Measurements from ENCODE around the gene AKT3. TPM values are rescaled to one million over a fixed set of nuclear protein-coding genes. Genes with fewer than 3 reads are reported as not detected.
"Not testable (repeated sequence)": the region's sequence is repeated elsewhere in the genome, so short reads cannot be mapped to it uniquely, and the experiment has no call there.

Gene AKT3
- polyA plus RNA-seq, 2 of the 4 experiments (the other 2 are of a cell fraction) = 18.4 to 43.5 TPM

- Histone ChIP-seq H3K4me3 (no peak overlapping the region), H3K27ac (no peak overlapping the region), H3K4me1 (peaks cover 5% of the 10 kb centered on the region; the same call in 1 of the 3 replicates), H3K4me2 (no peak overlapping the region), H3K9me3 (no peaks in the 10 kb centered on the region)
- ChIA-PET POLR2A (no interaction called here), CTCF (interaction anchor here (0.6 to 1.9 kb wide), 4 partner anchors 8 to 490 kb away, joined by 3 to 5 read pairs (median 4); no protein-coding TSS in a partner anchor)
- WGBS (ENCODE audit: missing lambda C conversion rate) = 87% methylated on average over 2 of the region's 2 CpGs
- ATAC-seq (no peak), DNase-seq (ENCODE audit: low read depth in 1 of 2, low spot score in 1 of 2) (no peak), FAIRE-seq (no peak)
- no peak for TF ChIP-seq CBX8 (IDR thresholded peaks at IDR 0.05)
- no peak for TF ChIP-seq HOXB13 (CRISPR knock-in tag; IDR thresholded peaks at IDR 0.05; ENCODE audit: low read depth)
- no peak for TF ChIP-seq ATOH8 (CRISPR knock-in tag; IDR thresholded peaks at IDR 0.05; ENCODE audit: low read depth)
- TF ChIP-seq REST (IDR thresholded peaks at IDR 0.05) = no peak
- TF ChIP-seq ZC3H11A (IDR thresholded peaks at IDR 0.05) = no peak
- no peak for TF ChIP-seq NPAS2 (CRISPR knock-in tag; IDR thresholded peaks at IDR 0.05; ENCODE audit: borderline replicate concordance)
- no peak for TF ChIP-seq HES2 (IDR thresholded peaks at IDR 0.05)
- TF ChIP-seq JUNB (IDR thresholded peaks at IDR 0.05) = no peak
- TF ChIP-seq ZFP36 (IDR thresholded peaks at IDR 0.05; ENCODE audit: borderline replicate concordance, partially characterized antibody) = no peak
- TF ChIP-seq NR3C1 (IDR thresholded peaks at IDR 0.05) = no peak
- no peak for TF ChIP-seq USF2 (IDR thresholded peaks at IDR 0.05)
- TF ChIP-seq GATA3 (IDR thresholded peaks at IDR 0.05; ENCODE audit: borderline replicate concordance) = no peak
- TF ChIP-seq CTCF (IDR thresholded peaks at IDR 0.05) = no peak
- TF ChIP-seq CEBPB (IDR thresholded peaks at IDR 0.05) = no peak
- TF ChIP-seq EHF (CRISPR knock-in tag; IDR thresholded peaks at IDR 0.05) = no peak
- TF ChIP-seq CHD2 (IDR thresholded peaks at IDR 0.05; ENCODE audit: low read length, partially characterized antibody) = no peak
- no peak for TF ChIP-seq FOSL2 (IDR thresholded peaks at IDR 0.05)
- TF ChIP-seq FOSL2 (CRISPR knock-in tag; IDR thresholded peaks at IDR 0.05) = no peak
- TF ChIP-seq BCL3 (IDR thresholded peaks at IDR 0.05) = no peak
- no peak for TF ChIP-seq E2F6 (IDR thresholded peaks at IDR 0.05; ENCODE audit: borderline replicate concordance, low read depth)
Measured at GRCh38 chr1:243783714-243784113, 66.3 kb downstream of the AKT3 start.

GRCh38 chr1:243772361-243773050, 77.5 kb downstream of the AKT3 start:
- FAIRE-seq; DNase-seq (ENCODE audit: low read depth in 1 of 2, low spot score in 1 of 2); H3K27ac ChIP-seq; CTCF ChIA-PET; POLR2A ChIA-PET; H3K4me3 ChIP-seq; H3K4me2 ChIP-seq; H3K4me1 ChIP-seq; H3K9me3 ChIP-seq; ATAC-seq: not testable (repeated sequence)
- WGBS (ENCODE audit: missing lambda C conversion rate) = 95% methylated on average over 4 of the region's 4 CpGs

Measured in A549 (cell line).